Upper lobe of right lung (tissue), 1 donor: ENCODE results near the gene CC2D1A. TPM values are rescaled to one million over a fixed set of nuclear protein-coding genes. Genes with fewer than 3 reads are reported as not detected.
A peak's percentile ranks its signal among the peaks of the same experiment; 100 is the strongest.

Source experiments
- ATAC-seq: fragments of 200-7000 bp; cut with Tn5 transposase; one replicate; pipeline ENCODE4 v1.9.1; 2020; ENCODE audit warnings: mild to moderate bottlenecking, moderate library complexity
- DNase-seq: peaks from one replicate; pipeline ENCODE4 v3.0.0-alpha.2; 2020
- H3K27ac ChIP-seq: fragments of 200-600 bp; one replicate; pipeline ENCODE4 v1.8.0; 2022
- H3K27me3 ChIP-seq: fragments of 200-600 bp; one replicate; pipeline ENCODE4 v1.8.0; 2022; ENCODE audit warnings: mild to moderate bottlenecking
- H3K36me3 ChIP-seq: fragments of 200-600 bp; one replicate; pipeline ENCODE4 v1.8.0; 2022
- H3K4me1 ChIP-seq: fragments of 200-600 bp; one replicate; pipeline ENCODE4 v1.8.0; 2022
- H3K4me3 ChIP-seq: fragments of 200-600 bp; one replicate; pipeline ENCODE4 v1.8.0; 2022; ENCODE audit warnings: mild to moderate bottlenecking
- H3K9me3 ChIP-seq: fragments of 200-600 bp; one replicate; pipeline ENCODE4 v1.8.0; 2022
- CTCF ChIP-seq: fragments of 200-600 bp; IDR thresholded peaks from one replicate; pipeline ENCODE4 v1.8.0; 2022; ENCODE audit warnings: antibody characterized with exemption
- intact Hi-C: fragments of 100-400 bp; cut with DNase I; formaldehyde crosslinking; loops from one replicate; pipeline ENCODE4 v1.11.0; 2022
- microRNA-seq: library from miRNA; unstranded; fragments of <30 nt; microRNA quantifications from one replicate; pipeline ENCODE4 v1.2.0, GENCODE V29; 2020; ENCODE audit warnings: borderline microRNAs expressed
- total RNA-seq: library from RNA; stranded (reverse); fragmentation: NEBNext Ultra II Directional; extraction: Animal tissue kit (Norgen Biotek cat#: 25700); gene quantifications from one replicate; pipeline ENCODE4 v1.2.1, GENCODE V29; 2021
- donor health status: DM: no; HTN: yes; CAD: no; lungs with severe emphysema.

CC2D1A gene
- total RNA-seq, 1 donor from 2014 or later: 28.9 TPM

DNA sequence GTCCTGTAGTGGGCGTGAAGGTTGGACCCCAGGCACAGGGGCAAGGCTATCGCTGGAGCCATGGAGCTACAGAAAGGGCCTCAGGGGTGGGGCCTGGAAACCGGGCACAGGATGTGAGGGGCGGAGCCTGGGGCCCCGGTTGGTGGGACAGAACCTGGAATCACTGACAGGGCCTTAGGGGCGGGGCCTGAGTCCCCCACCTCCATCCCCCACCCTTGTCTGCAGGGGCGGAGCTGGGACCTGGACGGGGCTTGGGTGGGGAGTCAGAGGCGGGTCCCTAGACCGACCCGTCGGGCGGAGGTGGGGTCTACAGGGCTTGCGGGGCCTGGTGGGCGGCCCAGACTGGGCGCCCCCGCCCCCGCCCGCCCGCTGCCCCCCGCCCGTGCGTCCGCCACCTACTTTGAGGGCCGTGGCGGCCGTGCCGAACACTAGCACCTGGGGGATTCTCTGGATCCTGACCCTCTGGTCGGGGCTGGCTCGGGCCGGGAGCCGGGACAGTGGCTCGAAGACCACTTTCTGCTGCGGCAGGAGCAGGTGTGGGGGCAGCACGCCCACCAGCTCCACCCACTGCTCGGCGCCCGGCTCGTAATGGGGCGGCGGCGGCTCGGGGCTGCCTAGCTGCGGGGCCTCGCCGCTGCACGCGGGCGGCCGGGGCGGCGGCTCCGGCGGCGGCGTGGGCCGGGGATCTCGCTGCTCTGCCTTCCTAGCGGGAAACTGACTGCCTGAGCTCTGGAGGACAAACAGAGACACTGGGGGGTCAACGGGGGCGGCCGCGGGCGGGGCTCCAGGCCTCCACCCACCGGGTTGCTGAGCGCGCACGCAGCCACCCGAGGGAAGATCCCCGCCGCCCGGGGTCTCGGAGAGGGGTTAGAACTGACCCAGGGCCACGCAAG, 72.6 kb downstream of the CC2D1A start:
- H3K4me1 ChIP-seq: peaks cover 13% of the 10 kb centered on the region
- peak overlapping the region; percentile 48 for H3K4me3 ChIP-seq
- DNase-seq (peak; percentile 87), ATAC-seq (peak; percentile 86)
- no peaks in the 10 kb centered on the region for H3K9me3 ChIP-seq
- H3K27ac ChIP-seq: peak overlapping the region; percentile 68
- H3K27me3 ChIP-seq: no peaks in the 10 kb centered on the region
- intact Hi-C loops: no loop called here
- no peak for TF ChIP-seq CTCF
- H3K36me3 ChIP-seq: peaks cover 13% of the 10 kb centered on the region

GRCh38 chr19:13979244-13979615, 73.2 kb downstream of the CC2D1A start:
- TF ChIP-seq CTCF: no peak
- DNase-seq (no peak), ATAC-seq (peak; percentile 5)
- Histone ChIP-seq H3K9me3 (no peaks in the 10 kb centered on the region), H3K4me1 (peaks cover 13% of the 10 kb centered on the region), H3K27ac (peak overlapping the region; percentile 47), H3K4me3 (peak overlapping the region; percentile 48), H3K36me3 (peaks cover 12% of the 10 kb centered on the region), H3K27me3 (no peaks in the 10 kb centered on the region)
- intact Hi-C loops: no loop called here

GRCh38 chr19:13979686-13980085, 73.7 kb downstream of the CC2D1A start:
- intact Hi-C loops: no loop called here
- no peak overlapping the region for H3K4me3 ChIP-seq
- H3K27ac ChIP-seq: no peak overlapping the region
- no peaks in the 10 kb centered on the region for H3K27me3 ChIP-seq
- TF ChIP-seq CTCF: no peak
- peaks cover 12% of the 10 kb centered on the region for H3K36me3 ChIP-seq
- no peaks in the 10 kb centered on the region for H3K9me3 ChIP-seq
- no peak for DNase-seq
- no peak for ATAC-seq
- peaks cover 13% of the 10 kb centered on the region for H3K4me1 ChIP-seq

DNA sequence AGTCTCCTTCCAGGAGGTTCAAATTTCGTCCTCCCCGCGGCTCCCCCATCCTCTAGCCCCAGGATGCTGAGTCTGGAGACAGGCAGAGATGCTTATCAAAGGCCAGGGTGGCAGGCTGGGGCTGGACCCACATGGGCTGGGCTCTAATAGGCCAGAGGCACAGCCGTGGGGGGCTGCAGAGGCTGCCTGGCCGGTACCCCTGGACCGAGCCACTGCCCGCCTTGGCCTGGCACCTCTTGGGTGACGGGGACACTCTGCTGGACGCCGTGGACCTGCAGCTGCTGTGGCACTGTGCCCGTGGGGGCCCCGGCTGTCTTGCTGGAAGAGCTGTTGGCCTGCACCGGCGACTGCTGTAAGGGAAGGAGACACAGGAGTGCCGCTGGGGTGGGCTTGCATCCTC, 74.3 kb downstream of the CC2D1A start:
- intact Hi-C loops: no loop called here

More for the DNA sequence above, 74.3 kb downstream of the CC2D1A start:
- no peak for TF ChIP-seq CTCF
- no peak overlapping the region for H3K4me3 ChIP-seq
- no peaks in the 10 kb centered on the region for H3K27me3 ChIP-seq
- DNase-seq: no peak
- no peaks in the 10 kb centered on the region for H3K9me3 ChIP-seq
- peaks cover 12% of the 10 kb centered on the region for H3K36me3 ChIP-seq
- ATAC-seq: no peak
- no peak overlapping the region for H3K27ac ChIP-seq
- H3K4me1 ChIP-seq: peaks cover 18% of the 10 kb centered on the region

Small RNAs within 50 kb of the gene (microRNA-seq; reads per million reads assigned to microRNA genes)
- 374 reads per million, percentile 78 among the genes with 10 or more reads in this experiment for gene MIR181C
- gene MIR181D: 162 reads per million, percentile 70 among the genes with 10 or more reads in this experiment

Other genes with a start within 250 kb of the CC2D1A start
- gene MRI1, start 141.7 kb upstream of the CC2D1A start, total RNA-seq: 32.6 TPM
- gene C19orf53, start 131.7 kb upstream of the CC2D1A start, total RNA-seq: 77.8 TPM
- gene ZSWIM4, start 110.8 kb upstream of the CC2D1A start, total RNA-seq: 10.6 TPM
- not detected for gene NANOS3, start 29.1 kb upstream of the CC2D1A start, total RNA-seq
- 2.0 TPM for gene BRME1, start 84 bp upstream of the CC2D1A start, total RNA-seq
- 2.8 TPM for gene PODNL1, start 32.2 kb downstream of the CC2D1A start, total RNA-seq
- 35.1 TPM for gene DCAF15, start 46.3 kb downstream of the CC2D1A start, total RNA-seq
- 17.8 TPM for gene RFX1, start 100.1 kb downstream of the CC2D1A start, total RNA-seq
- not detected for gene RLN3, start 121.9 kb downstream of the CC2D1A start, total RNA-seq
- 16.2 TPM for gene IL27RA, start 125.6 kb downstream of the CC2D1A start, total RNA-seq
- 10.0 TPM for gene PALM3, start 155.9 kb downstream of the CC2D1A start, total RNA-seq
- gene MISP3, start 166.6 kb downstream of the CC2D1A start, total RNA-seq: 6.7 TPM
- not detected for gene C19orf67, start 179.6 kb downstream of the CC2D1A start, total RNA-seq
- gene SAMD1, start 184.6 kb downstream of the CC2D1A start, total RNA-seq: 45.9 TPM
- 85.7 TPM for gene PRKACA, start 211.6 kb downstream of the CC2D1A start, total RNA-seq
- gene ASF1B, start 230.4 kb downstream of the CC2D1A start, total RNA-seq: 1.9 TPM